ENCODE measurements around the gene CLASRP. TPM values are rescaled to one million over a fixed set of nuclear protein-coding genes. Genes with fewer than 3 reads are reported as not detected.

CLASRP gene
- total and polyA plus RNA-seq, 9 of the 15 experiments (the other 6 are each of a cell fraction or from before 2014, with no cell fraction given) = 0.94 to 86.3 (median 44.0) TPM

DNA sequence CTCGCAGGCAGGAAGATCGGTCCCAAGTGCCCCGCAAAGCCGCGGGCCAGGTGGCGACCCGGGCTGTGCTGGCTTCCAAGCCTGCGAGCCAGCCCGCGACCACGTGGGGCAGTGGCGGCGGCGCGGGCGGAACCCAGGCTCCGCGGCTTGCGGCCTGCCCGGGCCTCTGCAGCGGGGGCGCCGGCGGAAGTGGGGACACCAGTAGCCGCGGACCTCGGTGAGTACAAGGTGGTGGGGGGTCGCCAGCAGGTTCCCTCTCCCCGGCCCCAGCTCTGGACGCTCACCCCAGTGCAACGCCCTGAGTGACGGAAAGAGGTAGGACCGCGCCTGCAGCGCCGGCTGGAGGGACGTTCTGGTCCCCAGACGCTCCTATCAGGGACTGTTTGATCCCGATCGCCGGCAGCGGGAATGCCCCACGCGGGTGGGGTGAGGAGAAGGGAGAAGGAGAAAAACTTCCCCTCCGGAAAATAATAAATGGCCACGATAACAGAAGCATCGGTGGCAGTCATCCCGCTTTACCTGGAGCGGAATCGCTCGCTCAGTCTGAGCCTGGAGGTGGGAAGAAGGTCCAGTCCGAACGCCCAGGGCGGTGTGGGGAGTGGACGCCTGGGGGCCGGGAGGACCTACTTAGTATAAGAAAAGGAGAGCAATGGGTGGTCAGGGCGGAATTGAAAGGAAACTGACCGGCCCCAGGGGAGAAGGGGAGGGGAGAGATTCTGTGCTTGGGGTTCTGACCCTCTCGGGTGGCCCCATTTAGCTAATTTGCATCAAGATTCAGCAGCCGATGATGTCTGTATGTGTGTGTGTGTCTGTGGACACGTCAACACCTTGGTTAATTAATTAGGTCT lies 40.4 kb downstream of the CLASRP start, which contains the start of gene GEMIN7 (continued):
- TF ChIP-seq, protein P1, sequence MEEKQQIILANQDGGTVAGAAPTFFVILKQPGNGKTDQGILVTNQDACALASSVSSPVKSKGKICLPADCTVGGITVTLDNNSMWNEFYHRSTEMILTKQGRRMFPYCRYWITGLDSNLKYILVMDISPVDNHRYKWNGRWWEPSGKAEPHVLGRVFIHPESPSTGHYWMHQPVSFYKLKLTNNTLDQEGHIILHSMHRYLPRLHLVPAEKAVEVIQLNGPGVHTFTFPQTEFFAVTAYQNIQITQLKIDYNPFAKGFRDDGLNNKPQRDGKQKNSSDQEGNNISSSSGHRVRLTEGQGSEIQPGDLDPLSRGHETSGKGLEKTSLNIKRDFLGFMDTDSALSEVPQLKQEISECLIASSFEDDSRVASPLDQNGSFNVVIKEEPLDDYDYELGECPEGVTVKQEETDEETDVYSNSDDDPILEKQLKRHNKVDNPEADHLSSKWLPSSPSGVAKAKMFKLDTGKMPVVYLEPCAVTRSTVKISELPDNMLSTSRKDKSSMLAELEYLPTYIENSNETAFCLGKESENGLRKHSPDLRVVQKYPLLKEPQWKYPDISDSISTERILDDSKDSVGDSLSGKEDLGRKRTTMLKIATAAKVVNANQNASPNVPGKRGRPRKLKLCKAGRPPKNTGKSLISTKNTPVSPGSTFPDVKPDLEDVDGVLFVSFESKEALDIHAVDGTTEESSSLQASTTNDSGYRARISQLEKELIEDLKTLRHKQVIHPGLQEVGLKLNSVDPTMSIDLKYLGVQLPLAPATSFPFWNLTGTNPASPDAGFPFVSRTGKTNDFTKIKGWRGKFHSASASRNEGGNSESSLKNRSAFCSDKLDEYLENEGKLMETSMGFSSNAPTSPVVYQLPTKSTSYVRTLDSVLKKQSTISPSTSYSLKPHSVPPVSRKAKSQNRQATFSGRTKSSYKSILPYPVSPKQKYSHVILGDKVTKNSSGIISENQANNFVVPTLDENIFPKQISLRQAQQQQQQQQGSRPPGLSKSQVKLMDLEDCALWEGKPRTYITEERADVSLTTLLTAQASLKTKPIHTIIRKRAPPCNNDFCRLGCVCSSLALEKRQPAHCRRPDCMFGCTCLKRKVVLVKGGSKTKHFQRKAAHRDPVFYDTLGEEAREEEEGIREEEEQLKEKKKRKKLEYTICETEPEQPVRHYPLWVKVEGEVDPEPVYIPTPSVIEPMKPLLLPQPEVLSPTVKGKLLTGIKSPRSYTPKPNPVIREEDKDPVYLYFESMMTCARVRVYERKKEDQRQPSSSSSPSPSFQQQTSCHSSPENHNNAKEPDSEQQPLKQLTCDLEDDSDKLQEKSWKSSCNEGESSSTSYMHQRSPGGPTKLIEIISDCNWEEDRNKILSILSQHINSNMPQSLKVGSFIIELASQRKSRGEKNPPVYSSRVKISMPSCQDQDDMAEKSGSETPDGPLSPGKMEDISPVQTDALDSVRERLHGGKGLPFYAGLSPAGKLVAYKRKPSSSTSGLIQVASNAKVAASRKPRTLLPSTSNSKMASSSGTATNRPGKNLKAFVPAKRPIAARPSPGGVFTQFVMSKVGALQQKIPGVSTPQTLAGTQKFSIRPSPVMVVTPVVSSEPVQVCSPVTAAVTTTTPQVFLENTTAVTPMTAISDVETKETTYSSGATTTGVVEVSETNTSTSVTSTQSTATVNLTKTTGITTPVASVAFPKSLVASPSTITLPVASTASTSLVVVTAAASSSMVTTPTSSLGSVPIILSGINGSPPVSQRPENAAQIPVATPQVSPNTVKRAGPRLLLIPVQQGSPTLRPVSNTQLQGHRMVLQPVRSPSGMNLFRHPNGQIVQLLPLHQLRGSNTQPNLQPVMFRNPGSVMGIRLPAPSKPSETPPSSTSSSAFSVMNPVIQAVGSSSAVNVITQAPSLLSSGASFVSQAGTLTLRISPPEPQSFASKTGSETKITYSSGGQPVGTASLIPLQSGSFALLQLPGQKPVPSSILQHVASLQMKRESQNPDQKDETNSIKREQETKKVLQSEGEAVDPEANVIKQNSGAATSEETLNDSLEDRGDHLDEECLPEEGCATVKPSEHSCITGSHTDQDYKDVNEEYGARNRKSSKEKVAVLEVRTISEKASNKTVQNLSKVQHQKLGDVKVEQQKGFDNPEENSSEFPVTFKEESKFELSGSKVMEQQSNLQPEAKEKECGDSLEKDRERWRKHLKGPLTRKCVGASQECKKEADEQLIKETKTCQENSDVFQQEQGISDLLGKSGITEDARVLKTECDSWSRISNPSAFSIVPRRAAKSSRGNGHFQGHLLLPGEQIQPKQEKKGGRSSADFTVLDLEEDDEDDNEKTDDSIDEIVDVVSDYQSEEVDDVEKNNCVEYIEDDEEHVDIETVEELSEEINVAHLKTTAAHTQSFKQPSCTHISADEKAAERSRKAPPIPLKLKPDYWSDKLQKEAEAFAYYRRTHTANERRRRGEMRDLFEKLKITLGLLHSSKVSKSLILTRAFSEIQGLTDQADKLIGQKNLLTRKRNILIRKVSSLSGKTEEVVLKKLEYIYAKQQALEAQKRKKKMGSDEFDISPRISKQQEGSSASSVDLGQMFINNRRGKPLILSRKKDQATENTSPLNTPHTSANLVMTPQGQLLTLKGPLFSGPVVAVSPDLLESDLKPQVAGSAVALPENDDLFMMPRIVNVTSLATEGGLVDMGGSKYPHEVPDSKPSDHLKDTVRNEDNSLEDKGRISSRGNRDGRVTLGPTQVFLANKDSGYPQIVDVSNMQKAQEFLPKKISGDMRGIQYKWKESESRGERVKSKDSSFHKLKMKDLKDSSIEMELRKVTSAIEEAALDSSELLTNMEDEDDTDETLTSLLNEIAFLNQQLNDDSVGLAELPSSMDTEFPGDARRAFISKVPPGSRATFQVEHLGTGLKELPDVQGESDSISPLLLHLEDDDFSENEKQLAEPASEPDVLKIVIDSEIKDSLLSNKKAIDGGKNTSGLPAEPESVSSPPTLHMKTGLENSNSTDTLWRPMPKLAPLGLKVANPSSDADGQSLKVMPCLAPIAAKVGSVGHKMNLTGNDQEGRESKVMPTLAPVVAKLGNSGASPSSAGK (IDR thresholded peaks at IDR 0.05) = peak; percentile 74
- no peak for TF ChIP-seq XRCC4 (IDR thresholded peaks at IDR 0.05; ENCODE audit: extremely low read depth, insufficient read depth, insufficient read length)
- no peak for TF ChIP-seq CHD4 (IDR thresholded peaks at IDR 0.05; ENCODE audit: insufficient read depth, insufficient replicate concordance, low read depth, low read length, poor library complexity, severe bottlenecking)
- TF ChIP-seq POLR2G (IDR thresholded peaks at IDR 0.05; ENCODE audit: low read depth, low read length) = peak; percentile 92
- TF ChIP-seq CC2D1A (IDR thresholded peaks at IDR 0.05) = no peak
- no peak for TF ChIP-seq SMAD2 (IDR thresholded peaks at IDR 0.05; ENCODE audit: low read depth, low read length)
- TF ChIP-seq HNRNPK (IDR thresholded peaks at IDR 0.05; ENCODE audit: low read depth, low read length, poor library complexity, severe bottlenecking) = no peak
- no peak for TF ChIP-seq ETS2 (tag; IDR thresholded peaks at IDR 0.05; ENCODE audit: borderline replicate concordance, poor library complexity, severe bottlenecking)
- no peak for TF ChIP-seq RAD51 (IDR thresholded peaks at IDR 0.05; ENCODE audit: borderline replicate concordance, low read depth)
- TF ChIP-seq, protein P2, sequence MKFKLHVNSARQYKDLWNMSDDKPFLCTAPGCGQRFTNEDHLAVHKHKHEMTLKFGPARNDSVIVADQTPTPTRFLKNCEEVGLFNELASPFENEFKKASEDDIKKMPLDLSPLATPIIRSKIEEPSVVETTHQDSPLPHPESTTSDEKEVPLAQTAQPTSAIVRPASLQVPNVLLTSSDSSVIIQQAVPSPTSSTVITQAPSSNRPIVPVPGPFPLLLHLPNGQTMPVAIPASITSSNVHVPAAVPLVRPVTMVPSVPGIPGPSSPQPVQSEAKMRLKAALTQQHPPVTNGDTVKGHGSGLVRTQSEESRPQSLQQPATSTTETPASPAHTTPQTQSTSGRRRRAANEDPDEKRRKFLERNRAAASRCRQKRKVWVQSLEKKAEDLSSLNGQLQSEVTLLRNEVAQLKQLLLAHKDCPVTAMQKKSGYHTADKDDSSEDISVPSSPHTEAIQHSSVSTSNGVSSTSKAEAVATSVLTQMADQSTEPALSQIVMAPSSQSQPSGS (CRISPR knock-in tag; IDR thresholded peaks at IDR 0.05) = no peak
- TF ChIP-seq GTF2B (IDR thresholded peaks at IDR 0.05; ENCODE audit: extremely low read depth, insufficient read length) = no peak
- no peak for TF ChIP-seq SAFB2 (IDR thresholded peaks at IDR 0.05; ENCODE audit: borderline replicate concordance, low read depth, low read length, severe bottlenecking)
